Neural cell (in vitro differentiated cells): ENCODE measurements around the gene AKAP14.

Source experiments
- EP300 ChIP-seq: fragments of 450-650 bp; conservative IDR thresholded peaks from 2 replicates; pipeline ENCODE4 v1.6.1; 2014; ENCODE audit warnings: antibody characterized with exemption, mild to moderate bottlenecking, moderate library complexity; ENCODE audit not compliant: poor library complexity, severe bottlenecking
- MXI1 ChIP-seq: fragments of 450-650 bp; conservative IDR thresholded peaks from 2 replicates; pipeline ENCODE4 v1.6.1; 2014; ENCODE audit warnings: antibody characterized with exemption, mild to moderate bottlenecking; ENCODE audit not compliant: poor library complexity, severe bottlenecking
- RAD21 ChIP-seq: fragments of 450-650 bp; conservative IDR thresholded peaks from 2 replicates; pipeline ENCODE4 v1.6.1; 2014; ENCODE audit warnings: antibody characterized with exemption, mild to moderate bottlenecking, moderate library complexity
- SMC3 ChIP-seq: fragments of 450-650 bp; conservative IDR thresholded peaks from 2 replicates; pipeline ENCODE4 v1.6.1; 2014; ENCODE audit warnings: antibody characterized with exemption, mild to moderate bottlenecking, moderate library complexity; ENCODE audit not compliant: poor library complexity
- TAF1 ChIP-seq: IDR thresholded peaks from 2 replicates; pipeline ENCODE4 v1.6.1; 2012; ENCODE audit warnings: low read depth
- TF ChIP-seq, protein P1 (sequence below): fragments of 450-650 bp; IDR thresholded peaks from 2 replicates; pipeline ENCODE4 v1.5.1; 2014; ENCODE audit warnings: antibody characterized with exemption, mild to moderate bottlenecking, moderate library complexity; ENCODE audit not compliant: poor library complexity, severe bottlenecking
- TF ChIP-seq, protein P2 (sequence below): IDR thresholded peaks from 2 replicates; pipeline ENCODE4 v1.6.1; 2012; ENCODE audit warnings: borderline replicate concordance

DNA sequence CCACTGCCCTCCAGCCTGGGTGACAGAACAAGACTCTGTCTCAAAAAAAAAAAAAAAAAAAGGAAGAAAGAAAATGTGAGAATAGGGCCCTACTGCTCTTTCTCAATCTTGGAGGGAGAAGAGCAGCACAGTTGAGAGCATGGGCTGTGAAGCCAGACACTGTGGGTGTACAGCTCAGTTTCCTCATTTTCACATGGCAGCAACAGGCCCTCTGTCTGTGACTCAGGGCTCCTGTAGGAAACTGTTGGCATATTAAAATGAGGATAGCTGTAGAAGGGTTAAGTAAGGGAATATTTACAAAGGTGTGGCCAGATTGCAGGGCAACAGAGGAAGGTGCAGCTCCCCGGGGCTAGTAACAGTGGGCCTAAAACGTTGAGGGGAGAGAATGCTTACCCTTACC is 3.4 kb downstream of the AKAP14 start:
- no peak for TF ChIP-seq SMC3
- TF ChIP-seq, protein P1, sequence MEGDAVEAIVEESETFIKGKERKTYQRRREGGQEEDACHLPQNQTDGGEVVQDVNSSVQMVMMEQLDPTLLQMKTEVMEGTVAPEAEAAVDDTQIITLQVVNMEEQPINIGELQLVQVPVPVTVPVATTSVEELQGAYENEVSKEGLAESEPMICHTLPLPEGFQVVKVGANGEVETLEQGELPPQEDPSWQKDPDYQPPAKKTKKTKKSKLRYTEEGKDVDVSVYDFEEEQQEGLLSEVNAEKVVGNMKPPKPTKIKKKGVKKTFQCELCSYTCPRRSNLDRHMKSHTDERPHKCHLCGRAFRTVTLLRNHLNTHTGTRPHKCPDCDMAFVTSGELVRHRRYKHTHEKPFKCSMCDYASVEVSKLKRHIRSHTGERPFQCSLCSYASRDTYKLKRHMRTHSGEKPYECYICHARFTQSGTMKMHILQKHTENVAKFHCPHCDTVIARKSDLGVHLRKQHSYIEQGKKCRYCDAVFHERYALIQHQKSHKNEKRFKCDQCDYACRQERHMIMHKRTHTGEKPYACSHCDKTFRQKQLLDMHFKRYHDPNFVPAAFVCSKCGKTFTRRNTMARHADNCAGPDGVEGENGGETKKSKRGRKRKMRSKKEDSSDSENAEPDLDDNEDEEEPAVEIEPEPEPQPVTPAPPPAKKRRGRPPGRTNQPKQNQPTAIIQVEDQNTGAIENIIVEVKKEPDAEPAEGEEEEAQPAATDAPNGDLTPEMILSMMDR: no peak
- TF ChIP-seq MXI1: no peak
- no peak for TF ChIP-seq RAD21
- no peak for TF ChIP-seq TAF1
- TF ChIP-seq EP300: no peak
- TF ChIP-seq, protein P2, sequence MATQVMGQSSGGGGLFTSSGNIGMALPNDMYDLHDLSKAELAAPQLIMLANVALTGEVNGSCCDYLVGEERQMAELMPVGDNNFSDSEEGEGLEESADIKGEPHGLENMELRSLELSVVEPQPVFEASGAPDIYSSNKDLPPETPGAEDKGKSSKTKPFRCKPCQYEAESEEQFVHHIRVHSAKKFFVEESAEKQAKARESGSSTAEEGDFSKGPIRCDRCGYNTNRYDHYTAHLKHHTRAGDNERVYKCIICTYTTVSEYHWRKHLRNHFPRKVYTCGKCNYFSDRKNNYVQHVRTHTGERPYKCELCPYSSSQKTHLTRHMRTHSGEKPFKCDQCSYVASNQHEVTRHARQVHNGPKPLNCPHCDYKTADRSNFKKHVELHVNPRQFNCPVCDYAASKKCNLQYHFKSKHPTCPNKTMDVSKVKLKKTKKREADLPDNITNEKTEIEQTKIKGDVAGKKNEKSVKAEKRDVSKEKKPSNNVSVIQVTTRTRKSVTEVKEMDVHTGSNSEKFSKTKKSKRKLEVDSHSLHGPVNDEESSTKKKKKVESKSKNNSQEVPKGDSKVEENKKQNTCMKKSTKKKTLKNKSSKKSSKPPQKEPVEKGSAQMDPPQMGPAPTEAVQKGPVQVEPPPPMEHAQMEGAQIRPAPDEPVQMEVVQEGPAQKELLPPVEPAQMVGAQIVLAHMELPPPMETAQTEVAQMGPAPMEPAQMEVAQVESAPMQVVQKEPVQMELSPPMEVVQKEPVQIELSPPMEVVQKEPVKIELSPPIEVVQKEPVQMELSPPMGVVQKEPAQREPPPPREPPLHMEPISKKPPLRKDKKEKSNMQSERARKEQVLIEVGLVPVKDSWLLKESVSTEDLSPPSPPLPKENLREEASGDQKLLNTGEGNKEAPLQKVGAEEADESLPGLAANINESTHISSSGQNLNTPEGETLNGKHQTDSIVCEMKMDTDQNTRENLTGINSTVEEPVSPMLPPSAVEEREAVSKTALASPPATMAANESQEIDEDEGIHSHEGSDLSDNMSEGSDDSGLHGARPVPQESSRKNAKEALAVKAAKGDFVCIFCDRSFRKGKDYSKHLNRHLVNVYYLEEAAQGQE: no peak
